Nephron (organoid): ENCODE data around the gene MRGPRX2.
A peak's percentile ranks its signal among the peaks of the same experiment; 100 is the strongest.

Source experiments
- H3K27ac Mint-ChIP-seq, 3 experiments: 2 replicates each; pipeline ENCODE4 v1.8.0; 2020; ENCODE audit warnings: mixed read lengths in 3 of 3, mild to moderate bottlenecking in 2 of 3, moderate library complexity in 1 of 3
- H3K27me3 Mint-ChIP-seq: 2 replicates; pipeline ENCODE4 v1.8.0; 2021; ENCODE audit warnings: low read depth, mild to moderate bottlenecking, moderate library complexity, mixed read lengths
- H3K36me3 Mint-ChIP-seq: 2 replicates; pipeline ENCODE4 v1.8.0; 2020; ENCODE audit warnings: low read depth, mixed read lengths
- H3K4me1 Mint-ChIP-seq: 2 replicates; pipeline ENCODE4 v1.8.0; 2020; ENCODE audit warnings: mixed read lengths
- H3K4me3 Mint-ChIP-seq, 3 experiments: 2 replicates each; pipeline ENCODE4 v1.8.0; 2020; ENCODE audit warnings: mild to moderate bottlenecking in 3 of 3, mixed read lengths in 3 of 3, moderate library complexity in 2 of 3
- H3K9me3 Mint-ChIP-seq: 2 replicates; pipeline ENCODE4 v1.8.0; 2020; ENCODE audit warnings: mixed read lengths
- TF ChIP-seq, protein P1 (sequence below), 3 experiments: fragments of 200-600 bp; sonication (generic); IDR thresholded peaks; one replicate each; pipeline ENCODE4 v1.5.0; 2021; ENCODE audit warnings: antibody characterized with exemption in 3 of 3; ENCODE audit not compliant: unreplicated experiment in 3 of 3

MRGPRX2 gene

DNA sequence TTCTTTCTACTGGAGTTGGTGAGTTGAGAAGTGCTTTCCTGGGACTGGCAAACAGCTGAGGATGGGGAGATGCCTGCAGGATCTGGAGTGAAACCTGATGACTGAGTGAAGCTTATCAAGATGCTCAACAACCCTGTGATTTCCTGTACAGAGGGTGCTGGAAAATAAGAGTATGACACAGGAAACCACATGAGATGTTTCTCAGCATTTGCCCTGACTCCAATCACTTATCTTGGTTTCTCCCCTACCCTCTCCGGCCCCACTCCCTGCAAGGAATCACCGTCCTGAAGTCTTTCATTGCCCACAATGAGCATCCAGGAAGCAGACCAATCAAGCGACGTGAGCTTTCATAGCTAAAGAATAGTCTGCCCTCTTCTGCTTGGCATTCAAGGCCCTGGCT is at the start of gene MRGPRX2:
Gene MRGPRX2 (minus strand): TSS at position 89 of the 400 bp plus-strand sequence. CDS start 4,315 bp downstream, outside the sequence.
- H3K4me3 Mint-ChIP-seq = no peak within 1 kb of the TSS
- H3K4me1 Mint-ChIP-seq = no peaks in the 10 kb centered on the region
- H3K9me3 Mint-ChIP-seq = peaks cover 4% of the 10 kb centered on the region
- H3K36me3 Mint-ChIP-seq = no peaks in the 10 kb centered on the region
- H3K27ac Mint-ChIP-seq = no peak within 1 kb of the TSS
- H3K27me3 Mint-ChIP-seq = peaks cover 10% of the 10 kb centered on the region
- TF ChIP-seq, protein P1, sequence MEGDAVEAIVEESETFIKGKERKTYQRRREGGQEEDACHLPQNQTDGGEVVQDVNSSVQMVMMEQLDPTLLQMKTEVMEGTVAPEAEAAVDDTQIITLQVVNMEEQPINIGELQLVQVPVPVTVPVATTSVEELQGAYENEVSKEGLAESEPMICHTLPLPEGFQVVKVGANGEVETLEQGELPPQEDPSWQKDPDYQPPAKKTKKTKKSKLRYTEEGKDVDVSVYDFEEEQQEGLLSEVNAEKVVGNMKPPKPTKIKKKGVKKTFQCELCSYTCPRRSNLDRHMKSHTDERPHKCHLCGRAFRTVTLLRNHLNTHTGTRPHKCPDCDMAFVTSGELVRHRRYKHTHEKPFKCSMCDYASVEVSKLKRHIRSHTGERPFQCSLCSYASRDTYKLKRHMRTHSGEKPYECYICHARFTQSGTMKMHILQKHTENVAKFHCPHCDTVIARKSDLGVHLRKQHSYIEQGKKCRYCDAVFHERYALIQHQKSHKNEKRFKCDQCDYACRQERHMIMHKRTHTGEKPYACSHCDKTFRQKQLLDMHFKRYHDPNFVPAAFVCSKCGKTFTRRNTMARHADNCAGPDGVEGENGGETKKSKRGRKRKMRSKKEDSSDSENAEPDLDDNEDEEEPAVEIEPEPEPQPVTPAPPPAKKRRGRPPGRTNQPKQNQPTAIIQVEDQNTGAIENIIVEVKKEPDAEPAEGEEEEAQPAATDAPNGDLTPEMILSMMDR (IDR thresholded peaks at IDR 0.05; ENCODE audit: unreplicated experiment in 3 of 3) = no peak

DNA sequence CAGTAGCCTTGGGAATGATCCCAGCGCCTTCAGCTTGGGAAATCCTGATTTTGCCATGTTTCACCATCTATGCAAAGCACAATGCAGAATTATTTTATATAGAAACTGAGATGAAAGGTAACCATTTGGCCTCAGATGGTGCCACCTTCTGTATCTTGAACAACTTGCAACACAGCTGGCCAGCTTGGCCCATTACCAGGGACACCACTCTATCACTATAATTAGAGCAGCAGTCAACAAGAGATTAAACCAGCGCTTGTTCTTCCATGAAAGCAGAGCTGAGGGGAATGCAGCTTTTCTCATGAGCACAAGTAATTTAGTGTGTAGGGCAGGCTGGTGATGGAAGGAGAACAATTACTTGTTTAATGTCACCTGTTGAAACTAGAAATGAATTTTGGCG is 49.8 kb upstream of the MRGPRX2 start:
- Mint-ChIP-seq H3K27me3 (peaks cover 16% of the 10 kb centered on the region), H3K4me3 (no peak overlapping the region), H3K27ac (no peak overlapping the region), H3K36me3 (no peaks in the 10 kb centered on the region), H3K9me3 (no peaks in the 10 kb centered on the region), H3K4me1 (peaks cover 8% of the 10 kb centered on the region)
- TF ChIP-seq, protein P1 (IDR thresholded peaks at IDR 0.05; ENCODE audit: unreplicated experiment in 3 of 3) = no peak

DNA sequence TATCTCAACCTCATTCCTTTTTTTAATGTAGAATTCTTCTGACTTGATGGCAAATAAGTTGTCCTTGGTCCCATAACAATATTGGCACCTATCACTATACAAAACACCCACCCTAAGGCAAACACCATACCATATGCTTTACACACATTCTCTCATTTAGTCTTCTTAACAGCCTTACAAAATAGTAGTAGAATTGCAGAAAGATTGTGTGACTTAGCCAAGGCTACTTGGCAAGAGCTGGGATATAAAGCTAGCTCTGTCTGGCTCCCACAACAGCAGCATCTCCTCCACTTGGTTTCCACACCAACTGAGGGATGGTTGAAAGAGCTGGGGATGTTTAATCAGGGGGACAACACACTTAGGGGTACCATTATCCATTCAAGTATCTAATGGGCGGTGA is 46.6 kb upstream of the MRGPRX2 start:
- Mint-ChIP-seq H3K27me3 (peaks cover 7% of the 10 kb centered on the region), H3K36me3 (no peaks in the 10 kb centered on the region), H3K4me1 (peaks cover 15% of the 10 kb centered on the region), H3K9me3 (no peaks in the 10 kb centered on the region), H3K27ac (no peak overlapping the region), H3K4me3 (no peak overlapping the region)
- TF ChIP-seq, protein P1 (IDR thresholded peaks at IDR 0.05; ENCODE audit: unreplicated experiment in 3 of 3) = no peak

DNA sequence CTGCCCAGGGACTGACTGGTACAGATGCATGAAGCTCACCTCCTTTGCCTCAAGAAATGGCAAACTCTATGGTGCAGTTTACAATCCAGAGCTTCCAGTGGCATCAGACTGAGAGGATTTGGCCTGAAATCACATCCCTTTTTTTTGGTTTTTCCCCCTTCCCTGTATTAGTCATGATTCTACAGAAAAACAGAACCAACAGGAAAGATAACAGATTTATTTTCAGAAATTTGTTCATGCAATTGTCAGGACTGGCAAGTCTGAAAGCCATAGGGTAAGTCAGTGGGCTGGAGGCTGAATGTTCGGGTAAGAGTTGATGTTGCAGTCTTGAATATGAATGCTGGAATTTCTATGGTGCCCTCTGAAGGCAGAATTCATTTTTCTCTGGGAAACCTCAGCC is 44.5 kb upstream of the MRGPRX2 start:
- TF ChIP-seq, protein P1 (IDR thresholded peaks at IDR 0.05; ENCODE audit: unreplicated experiment in 3 of 3) = no peak
- Mint-ChIP-seq H3K27me3 (peaks cover 8% of the 10 kb centered on the region), H3K4me1 (peaks cover 17% of the 10 kb centered on the region), H3K36me3 (no peaks in the 10 kb centered on the region), H3K4me3 (no peak overlapping the region), H3K9me3 (no peaks in the 10 kb centered on the region), H3K27ac (no peak overlapping the region)

DNA sequence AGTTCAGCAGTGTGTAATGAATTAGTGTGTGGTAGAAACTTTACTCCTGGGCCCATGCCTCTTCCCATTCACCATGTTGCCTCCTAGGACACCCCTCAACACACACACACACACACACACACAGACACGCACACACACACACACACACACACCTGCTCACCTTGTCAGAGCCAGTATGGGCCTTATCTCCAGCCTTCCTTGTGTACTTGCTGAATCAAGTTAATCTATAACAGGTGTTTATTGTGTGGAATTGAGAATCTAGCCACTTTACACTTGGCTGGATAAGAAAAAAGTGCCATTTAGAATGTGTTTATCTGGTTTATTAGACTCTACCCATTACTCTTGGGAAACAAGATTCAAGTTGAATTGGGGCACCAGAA is 42.0 kb upstream of the MRGPRX2 start:
- Mint-ChIP-seq H3K9me3 (no peaks in the 10 kb centered on the region), H3K4me1 (peaks cover 25% of the 10 kb centered on the region), H3K4me3 (no peak overlapping the region), H3K36me3 (no peaks in the 10 kb centered on the region), H3K27me3 (peaks cover 15% of the 10 kb centered on the region), H3K27ac (peak overlapping the region in 1 of 3 experiments; percentile 81)
- TF ChIP-seq, protein P1 (IDR thresholded peaks at IDR 0.05; ENCODE audit: unreplicated experiment in 3 of 3) = no peak

- Mint-ChIP-seq H3K4me3 (no peak overlapping the region), H3K36me3 (no peaks in the 10 kb centered on the region), H3K4me1 (peaks cover 25% of the 10 kb centered on the region), H3K27ac (peak overlapping the region in 1 of 3 experiments; percentile 81), H3K9me3 (no peaks in the 10 kb centered on the region), H3K27me3 (peaks cover 16% of the 10 kb centered on the region)
- TF ChIP-seq, protein P1 (IDR thresholded peaks at IDR 0.05; ENCODE audit: unreplicated experiment in 3 of 3) = no peak
Measured at GRCh38 chr11:19101796-19102520, 41.4 kb upstream of the MRGPRX2 start.
